Esophagus muscularis mucosa (tissue), 2 donors: Measurements from ENCODE around the gene CPED1.

Experiments used
- POLR2A ChIP-seq: fragments of 450-650 bp; IDR thresholded peaks from one replicate; pipeline ENCODE4 v1.6.1; 2017; ENCODE audit warnings: antibody characterized with exemption, moderate library complexity, mild to moderate bottlenecking, low read depth
- POLR2AphosphoS5 ChIP-seq, 2 donors: sonication (generic); formaldehyde crosslinking; IDR thresholded peaks; one replicate each; pipeline ENCODE4 v1.6.1; 2017; ENCODE audit warnings: antibody characterized with exemption in 2 of 2

DNA sequence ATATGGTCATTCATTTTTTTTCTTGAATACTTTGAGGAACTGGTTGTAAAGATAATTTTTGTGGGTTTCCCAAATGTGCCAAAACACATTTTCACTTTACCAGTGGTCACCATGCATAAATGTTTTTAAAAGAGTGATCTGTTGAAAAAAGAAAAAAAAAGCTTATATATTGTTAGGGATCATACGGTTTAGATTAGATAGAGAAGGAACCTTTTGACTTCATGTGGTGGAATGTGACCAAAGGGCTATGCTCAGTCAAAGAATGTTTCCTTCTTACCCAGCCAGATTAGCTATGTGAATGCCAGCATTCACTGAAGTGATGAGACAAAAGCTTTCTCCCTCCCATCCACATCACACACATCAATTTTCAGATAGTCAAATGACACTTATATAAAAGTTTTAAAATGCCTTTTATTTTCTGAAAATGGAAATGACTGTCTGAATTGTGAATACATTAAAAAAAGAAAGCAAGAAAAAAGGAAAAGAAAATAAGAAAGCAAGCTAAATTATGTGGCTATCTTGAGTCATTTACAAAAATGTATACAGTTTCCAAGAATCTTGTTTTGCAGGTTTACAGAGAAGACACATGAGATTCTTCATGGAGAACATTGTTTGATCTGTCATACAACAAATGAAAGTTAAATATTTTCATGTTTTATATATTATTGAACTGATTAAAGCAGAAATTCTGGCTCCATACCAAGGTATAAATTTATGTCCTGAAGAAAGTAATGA is 8.6 kb upstream of the CPED1 start:
- TF ChIP-seq POLR2AphosphoS5 (IDR thresholded peaks at IDR 0.05) (no peak), POLR2A (no peak)
